ENCODE results near the gene GRK2. TPM values are rescaled to one million over a fixed set of nuclear protein-coding genes. Genes with fewer than 3 reads are reported as not detected.
A peak's percentile ranks its signal among the peaks of the same experiment; 100 is the strongest.

GRK2 gene
- polyA plus RNA-seq, 2 donors: 62.4 to 74.2 TPM

DNA sequence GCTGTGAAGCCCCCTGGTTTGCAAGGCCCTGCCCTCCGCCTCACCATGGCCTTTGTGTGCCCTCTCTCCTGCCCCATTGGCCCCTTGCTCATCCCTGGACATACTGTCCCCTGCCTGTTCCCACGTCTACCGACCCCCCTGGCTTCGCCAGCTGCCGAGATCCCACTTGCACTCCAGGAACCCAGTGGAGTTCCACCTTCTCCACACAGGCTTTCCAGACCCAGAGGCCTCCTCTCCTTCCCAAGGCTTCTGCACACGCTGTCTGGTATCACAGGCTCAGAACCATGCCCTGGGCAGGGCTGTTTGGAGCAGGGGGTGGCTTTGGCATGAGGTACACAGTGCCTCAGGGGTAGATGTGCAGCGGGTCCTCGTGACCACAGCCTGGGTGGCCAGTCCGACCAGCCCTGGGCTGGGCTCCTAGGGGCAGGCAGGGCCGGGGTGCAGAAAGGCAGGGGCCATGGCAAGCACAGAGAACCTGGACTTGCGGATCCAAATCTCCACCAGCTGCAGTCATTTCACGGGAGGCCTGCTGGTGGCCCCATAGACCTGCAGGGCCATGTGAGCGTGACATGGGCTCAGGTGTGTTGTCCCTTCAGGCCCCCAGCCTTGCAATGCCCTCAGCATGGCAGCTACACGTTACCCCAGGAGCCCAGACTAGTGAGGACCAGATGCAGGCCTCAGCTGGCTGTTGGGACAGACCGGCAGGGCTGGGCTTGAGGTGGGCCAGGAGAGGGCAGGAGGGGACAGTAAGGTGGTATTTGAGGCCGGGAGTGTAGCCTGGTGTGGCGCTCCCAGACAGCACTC is 9.5 kb downstream of the GRK2 start:
- Histone ChIP-seq H3K4me1 (ENCODE audit: control insufficient read depth in 2 of 2, insufficient read depth in 2 of 2, low read length in 1 of 2) (peaks cover 22 to 58% of the 10 kb centered on the region in 2 donors), H3K9me3 (ENCODE audit: control insufficient read depth in 2 of 2, insufficient read depth in 1 of 2, low read depth in 1 of 2, low read length in 1 of 2) (no peaks in the 10 kb centered on the region), H3K27me3 (ENCODE audit: control insufficient read depth in 1 of 2, insufficient read depth in 2 of 2, low read length in 2 of 2) (no peaks in the 10 kb centered on the region), H3K27ac (ENCODE audit: low read depth in 2 of 2, low read length in 1 of 2) (peak overlapping the region; percentile 70 to 93), H3K36me3 (ENCODE audit: control insufficient read depth in 2 of 2, insufficient read depth in 2 of 2, low read length in 1 of 2) (peaks cover 5 to 56% of the 10 kb centered on the region in 2 donors), H3K4me3 (ENCODE audit: low read depth in 1 of 2, low read length in 2 of 2) (no peak overlapping the region)
- 78 to 79% methylated on average over 17 of the region's 17 CpGs for WGBS, 2 donors

DNA sequence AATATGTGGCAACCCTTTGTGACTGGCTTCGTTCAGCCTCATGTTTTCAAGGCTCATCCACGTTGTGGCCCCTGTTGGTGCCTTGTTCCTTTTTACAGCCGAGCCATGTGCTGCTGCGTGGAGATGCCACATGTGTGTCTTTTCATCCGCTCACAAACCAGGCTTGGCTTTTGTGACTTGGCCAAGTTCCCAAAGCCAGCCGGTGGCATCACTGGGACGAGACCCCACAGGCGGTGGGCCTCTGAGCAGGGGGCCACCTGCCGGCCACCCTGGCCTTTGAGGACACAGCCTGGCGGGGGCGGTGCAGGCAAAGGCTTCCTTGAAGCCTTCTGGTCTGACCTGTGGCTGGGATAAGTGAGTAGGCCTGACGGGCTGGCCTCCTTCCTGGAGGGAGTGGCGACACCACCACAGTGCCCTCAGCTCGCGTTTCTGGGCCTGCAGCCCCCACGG is 10.5 kb downstream of the GRK2 start:
- Histone ChIP-seq H3K4me3 (ENCODE audit: low read depth in 1 of 2, low read length in 2 of 2) (peak overlapping the region in 1 of 2 donors; percentile 30), H3K4me1 (ENCODE audit: control insufficient read depth in 2 of 2, insufficient read depth in 2 of 2, low read length in 1 of 2) (peaks cover 21 to 54% of the 10 kb centered on the region in 2 donors), H3K36me3 (ENCODE audit: control insufficient read depth in 2 of 2, insufficient read depth in 2 of 2, low read length in 1 of 2) (peaks cover 13 to 62% of the 10 kb centered on the region in 2 donors), H3K27me3 (ENCODE audit: control insufficient read depth in 1 of 2, insufficient read depth in 2 of 2, low read length in 2 of 2) (no peaks in the 10 kb centered on the region), H3K9me3 (ENCODE audit: control insufficient read depth in 2 of 2, insufficient read depth in 1 of 2, low read depth in 1 of 2, low read length in 1 of 2) (no peaks in the 10 kb centered on the region), H3K27ac (ENCODE audit: low read depth in 2 of 2, low read length in 1 of 2) (peak overlapping the region; percentile 93 to 96)
- WGBS, 2 donors: 28 to 36% methylated on average over 16 of the region's 16 CpGs

DNA sequence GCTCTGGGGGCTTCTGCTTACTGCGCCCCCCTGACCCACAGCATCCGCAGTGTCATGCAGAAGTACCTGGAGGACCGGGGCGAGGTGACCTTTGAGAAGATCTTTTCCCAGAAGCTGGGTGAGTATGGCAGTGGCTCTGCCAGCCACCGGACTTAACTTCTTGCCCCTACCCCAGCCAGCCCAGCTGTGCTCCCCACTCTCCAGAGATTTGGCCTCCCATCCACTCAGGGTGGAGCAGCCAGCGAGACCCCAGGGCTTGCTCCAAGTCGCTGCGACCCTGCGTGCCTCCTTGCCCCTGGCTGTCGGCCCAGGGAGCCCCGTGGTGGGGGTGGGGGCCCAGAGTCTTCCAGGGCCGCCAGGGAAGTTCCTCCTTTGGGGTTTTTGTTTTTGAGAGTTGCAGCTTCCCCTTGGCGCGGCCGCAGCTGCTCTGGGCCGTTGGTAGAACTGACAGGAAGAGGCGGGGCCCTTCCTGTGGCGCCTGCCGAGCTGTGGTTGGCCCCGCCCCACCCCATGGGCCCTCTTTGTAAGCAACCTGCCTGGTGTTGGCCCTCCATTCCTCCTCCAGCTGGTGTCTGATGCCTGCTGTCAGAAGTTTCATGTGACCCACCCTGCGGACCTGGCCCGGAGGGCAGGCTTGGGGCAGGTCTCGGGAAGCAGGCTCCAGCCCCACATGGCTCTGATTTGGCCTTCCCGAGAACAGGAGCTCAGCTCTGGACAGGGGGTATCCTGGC is 11.1 kb downstream of the GRK2 start:
- Histone ChIP-seq H3K4me3 (ENCODE audit: low read depth in 1 of 2, low read length in 2 of 2) (peak overlapping the region; percentile 12 to 30), H3K4me1 (ENCODE audit: control insufficient read depth in 2 of 2, insufficient read depth in 2 of 2, low read length in 1 of 2) (peaks cover 18 to 48% of the 10 kb centered on the region in 2 donors), H3K27ac (ENCODE audit: low read depth in 2 of 2, low read length in 1 of 2) (peak overlapping the region; percentile 93 to 96), H3K9me3 (ENCODE audit: control insufficient read depth in 2 of 2, insufficient read depth in 1 of 2, low read depth in 1 of 2, low read length in 1 of 2) (no peaks in the 10 kb centered on the region), H3K36me3 (ENCODE audit: control insufficient read depth in 2 of 2, insufficient read depth in 2 of 2, low read length in 1 of 2) (peaks cover 13 to 61% of the 10 kb centered on the region in 2 donors), H3K27me3 (ENCODE audit: control insufficient read depth in 1 of 2, insufficient read depth in 2 of 2, low read length in 2 of 2) (no peaks in the 10 kb centered on the region)
- 13 to 26% methylated on average over 24 of the region's 24 CpGs for WGBS, 2 donors

DNA sequence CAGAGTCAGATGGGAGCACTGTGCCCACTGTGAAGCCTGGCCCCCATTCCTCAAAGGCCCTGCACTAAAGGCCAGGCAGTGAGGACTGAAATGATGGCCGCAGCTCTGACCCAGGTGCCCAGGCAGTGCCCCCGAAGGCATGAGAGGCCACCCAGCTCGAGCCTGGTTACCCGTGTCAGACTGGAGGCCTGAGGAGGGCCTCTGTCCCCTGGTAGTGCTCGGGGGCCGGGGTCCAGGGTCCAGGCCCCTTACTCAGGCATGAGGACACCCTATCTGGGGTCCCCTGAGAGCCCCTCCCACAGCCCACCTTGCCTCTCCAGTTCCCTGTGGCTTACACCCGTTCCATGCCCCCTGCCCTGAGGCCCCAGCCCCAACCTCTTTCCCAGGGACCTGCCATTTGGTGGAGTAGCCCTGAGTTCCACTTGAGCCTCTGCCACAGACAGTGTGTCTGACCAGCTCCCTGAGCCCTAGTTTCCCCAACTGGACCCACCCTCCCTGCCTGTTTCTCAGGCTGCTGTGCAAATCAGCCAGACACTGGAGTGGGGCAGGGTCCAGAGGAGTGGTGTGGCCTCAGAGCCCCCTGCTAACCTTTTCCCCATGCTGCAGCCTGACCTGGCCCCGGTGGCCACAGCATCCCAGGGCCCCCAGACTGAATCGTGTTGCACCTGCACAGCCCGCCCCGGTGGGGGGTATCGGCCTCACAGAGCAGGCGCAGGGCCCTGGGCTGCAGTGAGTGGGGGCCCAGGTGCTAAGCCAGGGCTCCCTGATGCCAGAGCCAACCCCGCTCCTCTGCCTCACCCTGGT is 12.1 kb downstream of the GRK2 start:
- Histone ChIP-seq H3K4me1 (ENCODE audit: control insufficient read depth in 2 of 2, insufficient read depth in 2 of 2, low read length in 1 of 2) (peaks cover 16 to 39% of the 10 kb centered on the region in 2 donors), H3K36me3 (ENCODE audit: control insufficient read depth in 2 of 2, insufficient read depth in 2 of 2, low read length in 1 of 2) (peaks cover 20 to 62% of the 10 kb centered on the region in 2 donors), H3K27me3 (ENCODE audit: control insufficient read depth in 1 of 2, insufficient read depth in 2 of 2, low read length in 2 of 2) (no peaks in the 10 kb centered on the region), H3K27ac (ENCODE audit: low read depth in 2 of 2, low read length in 1 of 2) (peak overlapping the region; percentile 82 to 96), H3K4me3 (ENCODE audit: low read depth in 1 of 2, low read length in 2 of 2) (peak overlapping the region in 1 of 2 donors; percentile 12), H3K9me3 (ENCODE audit: control insufficient read depth in 2 of 2, insufficient read depth in 1 of 2, low read depth in 1 of 2, low read length in 1 of 2) (no peaks in the 10 kb centered on the region)
- 76 to 81% methylated on average over 13 to 14 of the region's 14 CpGs for WGBS, 2 donors

DNA sequence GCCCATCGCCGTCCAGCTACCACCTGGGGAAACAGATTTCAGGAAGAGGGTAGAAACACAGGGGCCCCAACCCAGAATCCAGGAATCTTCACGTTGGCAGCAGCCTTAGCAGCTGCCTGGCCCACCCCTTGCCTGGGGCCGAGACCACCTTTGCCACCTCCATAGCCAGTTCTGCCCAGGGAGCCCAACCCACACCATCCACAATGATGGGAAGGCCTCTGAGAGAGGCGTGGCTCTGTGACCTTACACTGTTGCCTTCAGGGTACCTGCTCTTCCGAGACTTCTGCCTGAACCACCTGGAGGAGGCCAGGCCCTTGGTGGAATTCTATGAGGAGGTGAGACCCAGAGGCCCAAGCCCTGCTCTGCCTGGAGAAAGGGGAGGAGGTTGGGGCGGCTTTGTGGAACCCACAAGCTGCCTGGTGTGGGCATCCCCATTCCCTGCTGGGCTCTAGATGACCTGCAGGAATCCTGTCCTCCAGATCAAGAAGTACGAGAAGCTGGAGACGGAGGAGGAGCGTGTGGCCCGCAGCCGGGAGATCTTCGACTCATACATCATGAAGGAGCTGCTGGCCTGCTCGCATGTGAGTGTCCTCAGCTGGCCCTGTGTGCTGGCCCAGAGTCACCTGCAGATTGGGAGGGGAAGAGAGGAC is 12.8 kb downstream of the GRK2 start:
- Histone ChIP-seq H3K36me3 (ENCODE audit: control insufficient read depth in 2 of 2, insufficient read depth in 2 of 2, low read length in 1 of 2) (peaks cover 20 to 69% of the 10 kb centered on the region in 2 donors), H3K4me1 (ENCODE audit: control insufficient read depth in 2 of 2, insufficient read depth in 2 of 2, low read length in 1 of 2) (peaks cover 12 to 35% of the 10 kb centered on the region in 2 donors), H3K4me3 (ENCODE audit: low read depth in 1 of 2, low read length in 2 of 2) (no peak overlapping the region), H3K9me3 (ENCODE audit: control insufficient read depth in 2 of 2, insufficient read depth in 1 of 2, low read depth in 1 of 2, low read length in 1 of 2) (no peaks in the 10 kb centered on the region), H3K27me3 (ENCODE audit: control insufficient read depth in 1 of 2, insufficient read depth in 2 of 2, low read length in 2 of 2) (no peaks in the 10 kb centered on the region), H3K27ac (ENCODE audit: low read depth in 2 of 2, low read length in 1 of 2) (peak overlapping the region in 1 of 2 donors; percentile 96)
- 83 to 89% methylated on average over 14 of the region's 14 CpGs for WGBS, 2 donors

DNA sequence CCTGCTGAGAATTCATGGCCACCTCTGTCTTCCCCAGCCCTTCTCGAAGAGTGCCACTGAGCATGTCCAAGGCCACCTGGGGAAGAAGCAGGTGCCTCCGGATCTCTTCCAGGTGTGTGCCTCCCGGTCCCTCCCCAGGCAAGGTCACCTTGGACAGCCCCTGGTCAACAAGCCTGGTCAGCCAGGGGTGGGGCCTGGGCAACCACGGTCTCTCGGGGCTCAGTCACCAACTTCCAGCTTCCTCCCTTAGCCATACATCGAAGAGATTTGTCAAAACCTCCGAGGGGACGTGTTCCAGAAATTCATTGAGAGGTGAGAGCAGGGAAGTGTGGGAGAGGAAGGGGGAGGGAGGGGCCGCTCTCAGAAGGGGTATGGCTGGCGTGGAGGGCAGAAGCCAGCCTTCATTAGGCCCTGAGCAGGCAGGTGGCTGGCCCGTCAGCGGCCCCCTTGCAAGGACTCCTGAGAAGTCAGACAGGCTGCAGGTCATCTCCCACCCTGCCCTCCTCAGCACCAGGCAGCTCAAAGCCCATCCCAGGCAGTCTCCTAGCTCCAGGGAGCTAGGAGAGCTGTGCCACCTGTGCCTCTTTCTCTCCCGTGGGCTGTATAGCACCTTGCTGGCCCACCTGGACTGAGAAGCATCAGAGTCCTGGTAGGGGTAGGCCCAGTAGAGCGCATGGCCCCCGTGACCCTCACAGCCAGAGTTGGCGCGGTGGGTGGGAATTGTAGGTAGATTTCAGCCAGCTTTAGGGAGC is 13.5 kb downstream of the GRK2 start:
- Histone ChIP-seq H3K27me3 (ENCODE audit: control insufficient read depth in 1 of 2, insufficient read depth in 2 of 2, low read length in 2 of 2) (no peaks in the 10 kb centered on the region), H3K9me3 (ENCODE audit: control insufficient read depth in 2 of 2, insufficient read depth in 1 of 2, low read depth in 1 of 2, low read length in 1 of 2) (no peaks in the 10 kb centered on the region), H3K4me3 (ENCODE audit: low read depth in 1 of 2, low read length in 2 of 2) (no peak overlapping the region), H3K27ac (ENCODE audit: low read depth in 2 of 2, low read length in 1 of 2) (peak overlapping the region in 1 of 2 donors; percentile 14), H3K4me1 (ENCODE audit: control insufficient read depth in 2 of 2, insufficient read depth in 2 of 2, low read length in 1 of 2) (peaks cover 12 to 32% of the 10 kb centered on the region in 2 donors), H3K36me3 (ENCODE audit: control insufficient read depth in 2 of 2, insufficient read depth in 2 of 2, low read length in 1 of 2) (peaks cover 22 to 74% of the 10 kb centered on the region in 2 donors)
- WGBS, 2 donors: 82 to 87% methylated on average over 16 to 17 of the region's 17 CpGs

DNA sequence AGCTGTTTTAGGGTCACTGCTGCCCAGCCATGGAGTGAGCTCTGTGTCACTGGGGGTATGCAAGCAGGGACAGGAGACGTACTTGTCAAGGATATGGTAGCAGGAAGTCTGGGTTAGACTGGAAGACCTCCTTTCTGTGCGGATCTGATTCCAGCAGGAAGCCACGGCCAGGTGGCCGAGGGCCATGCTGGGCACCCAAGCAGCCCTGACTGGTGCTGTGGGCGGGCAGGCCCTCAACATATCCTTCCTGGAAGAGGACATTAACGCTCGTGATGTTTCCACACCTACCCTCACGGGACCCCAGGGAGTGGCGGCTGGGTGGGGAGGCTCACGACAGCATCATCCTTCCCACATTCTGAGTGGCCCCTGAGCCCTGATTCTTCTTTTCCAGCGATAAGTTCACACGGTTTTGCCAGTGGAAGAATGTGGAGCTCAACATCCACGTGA is 14.1 kb downstream of the GRK2 start:
- 75 to 83% methylated on average over 13 of the region's 13 CpGs for whole genome bisulfite sequencing, 2 donors
- Histone ChIP-seq H3K9me3 (ENCODE audit: control insufficient read depth in 2 of 2, insufficient read depth in 1 of 2, low read depth in 1 of 2, low read length in 1 of 2) (no peaks in the 10 kb centered on the region), H3K27ac (ENCODE audit: low read depth in 2 of 2, low read length in 1 of 2) (no peak overlapping the region), H3K27me3 (ENCODE audit: control insufficient read depth in 1 of 2, insufficient read depth in 2 of 2, low read length in 2 of 2) (no peaks in the 10 kb centered on the region), H3K4me1 (ENCODE audit: control insufficient read depth in 2 of 2, insufficient read depth in 2 of 2, low read length in 1 of 2) (peaks cover 12 to 28% of the 10 kb centered on the region in 2 donors), H3K4me3 (ENCODE audit: low read depth in 1 of 2, low read length in 2 of 2) (no peak overlapping the region), H3K36me3 (ENCODE audit: control insufficient read depth in 2 of 2, insufficient read depth in 2 of 2, low read length in 1 of 2) (peaks cover 28 to 76% of the 10 kb centered on the region in 2 donors)

DNA sequence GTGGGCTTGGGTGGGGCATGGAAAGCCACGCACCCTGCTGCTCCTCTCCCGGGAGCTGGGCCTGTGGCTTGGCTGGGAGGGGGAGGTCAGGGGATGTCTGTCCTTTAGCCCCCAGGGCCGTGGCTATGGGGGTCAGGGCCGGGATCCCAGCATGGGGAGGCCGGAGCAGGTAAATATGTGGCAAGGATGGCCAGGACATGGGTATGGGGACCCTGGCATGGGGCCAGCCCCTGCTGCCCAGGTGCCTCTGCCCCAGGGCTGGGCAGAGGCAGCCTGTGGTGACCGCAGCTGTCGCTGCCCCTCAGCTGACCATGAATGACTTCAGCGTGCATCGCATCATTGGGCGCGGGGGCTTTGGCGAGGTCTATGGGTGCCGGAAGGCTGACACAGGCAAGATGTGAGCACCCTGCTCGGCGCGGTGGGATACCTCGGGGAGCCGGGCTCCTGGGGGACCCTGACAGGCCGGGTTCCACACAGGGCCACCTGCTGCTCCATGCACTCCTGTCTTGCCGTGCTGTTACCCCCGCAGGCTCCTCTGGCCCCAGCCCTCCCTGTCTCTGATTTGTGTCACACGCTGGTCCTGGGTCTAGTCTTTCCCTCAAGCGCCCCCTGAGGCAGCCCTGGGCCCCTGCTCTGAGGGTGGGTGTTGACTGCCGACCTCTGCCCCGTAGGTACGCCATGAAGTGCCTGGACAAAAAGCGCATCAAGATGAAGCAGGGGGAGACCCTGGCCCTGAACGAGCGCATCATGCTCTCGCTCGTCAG is 14.7 kb downstream of the GRK2 start:
- Histone ChIP-seq H3K36me3 (ENCODE audit: control insufficient read depth in 2 of 2, insufficient read depth in 2 of 2, low read length in 1 of 2) (peaks cover 28 to 77% of the 10 kb centered on the region in 2 donors), H3K27ac (ENCODE audit: low read depth in 2 of 2, low read length in 1 of 2) (no peak overlapping the region)

More for the DNA sequence above, 14.7 kb downstream of the GRK2 start:
- H3K4me1 ChIP-seq (ENCODE audit: control insufficient read depth in 2 of 2, insufficient read depth in 2 of 2, low read length in 1 of 2): peaks cover 7 to 22% of the 10 kb centered on the region in 2 donors
- H3K4me3 ChIP-seq (ENCODE audit: low read depth in 1 of 2, low read length in 2 of 2): no peak overlapping the region
- no peaks in the 10 kb centered on the region for H3K27me3 ChIP-seq (ENCODE audit: control insufficient read depth in 1 of 2, insufficient read depth in 2 of 2, low read length in 2 of 2)
- no peaks in the 10 kb centered on the region for H3K9me3 ChIP-seq (ENCODE audit: control insufficient read depth in 2 of 2, insufficient read depth in 1 of 2, low read depth in 1 of 2, low read length in 1 of 2)
- WGBS, 2 donors: 94% methylated on average over 31 of the region's 31 CpGs

Measured in esophagus (tissue), 2 donors.